ENCODE results near the gene SAMD9.

Gene SAMD9

DNA sequence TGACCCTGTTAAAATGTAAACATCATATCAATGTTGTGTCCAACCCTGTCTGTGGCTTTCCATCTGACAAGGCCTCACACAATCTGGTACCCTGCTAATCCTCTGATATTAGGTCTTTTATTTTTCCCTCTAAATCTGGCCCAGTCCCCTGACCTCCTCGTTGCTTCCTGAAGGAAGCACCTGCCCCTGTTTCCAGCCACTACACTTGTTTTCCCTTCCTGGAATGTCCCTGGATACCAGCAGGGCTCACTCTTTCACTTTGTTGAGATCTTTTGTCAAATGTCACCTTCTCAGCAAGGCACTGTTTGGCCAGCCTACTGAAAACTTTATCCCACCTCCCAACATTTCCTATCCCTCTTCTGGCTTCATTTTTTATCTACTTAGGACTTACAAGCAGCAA, 28.3 kb upstream of the SAMD9 start:
- ChIA-PET CTCF (no interaction called here), POLR2A (no interaction called here)
- TF ChIP-seq ELF4 (IDR thresholded peaks at IDR 0.05) = no peak
- TF ChIP-seq FOXK2 (IDR thresholded peaks at IDR 0.05) = no peak
- TF ChIP-seq LEF1 (IDR thresholded peaks at IDR 0.05; ENCODE audit: borderline replicate concordance) = no peak
- TF ChIP-seq SP1 (IDR thresholded peaks at IDR 0.05) = no peak
- TF ChIP-seq FOXM1 (IDR thresholded peaks at IDR 0.05; ENCODE audit: borderline replicate concordance) = no peak
- TF ChIP-seq FOXA1 (IDR thresholded peaks at IDR 0.05) = no peak
- no peak for TF ChIP-seq L3MBTL2 (conservative IDR thresholded peaks at IDR 0.05)
- no peak for TF ChIP-seq BHLHE40 (IDR thresholded peaks at IDR 0.05; ENCODE audit: borderline replicate concordance)
- no peak for TF ChIP-seq ARNT (IDR thresholded peaks at IDR 0.05)
- no peak for TF ChIP-seq HDGF (IDR thresholded peaks at IDR 0.05; ENCODE audit: borderline replicate concordance)
- no peak for TF ChIP-seq SUZ12 (IDR thresholded peaks at IDR 0.05)
- TF ChIP-seq TARDBP (IDR thresholded peaks at IDR 0.05) = no peak
- TF ChIP-seq NFRKB (IDR thresholded peaks at IDR 0.05) = no peak
- TF ChIP-seq, protein P1, sequence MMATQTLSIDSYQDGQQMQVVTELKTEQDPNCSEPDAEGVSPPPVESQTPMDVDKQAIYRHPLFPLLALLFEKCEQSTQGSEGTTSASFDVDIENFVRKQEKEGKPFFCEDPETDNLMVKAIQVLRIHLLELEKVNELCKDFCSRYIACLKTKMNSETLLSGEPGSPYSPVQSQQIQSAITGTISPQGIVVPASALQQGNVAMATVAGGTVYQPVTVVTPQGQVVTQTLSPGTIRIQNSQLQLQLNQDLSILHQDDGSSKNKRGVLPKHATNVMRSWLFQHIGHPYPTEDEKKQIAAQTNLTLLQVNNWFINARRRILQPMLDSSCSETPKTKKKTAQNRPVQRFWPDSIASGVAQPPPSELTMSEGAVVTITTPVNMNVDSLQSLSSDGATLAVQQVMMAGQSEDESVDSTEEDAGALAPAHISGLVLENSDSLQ (IDR thresholded peaks at IDR 0.05) = no peak
- no peak for TF ChIP-seq ZNF384 (IDR thresholded peaks at IDR 0.05)
- TF ChIP-seq CTBP1 (IDR thresholded peaks at IDR 0.05; ENCODE audit: borderline replicate concordance) = no peak

GRCh38 chr7:93145354-93145753, 27.6 kb upstream of the SAMD9 start:
- ChIA-PET POLR2A (no interaction called here), CTCF (no interaction called here)
- no peak for TF ChIP-seq ELF4 (IDR thresholded peaks at IDR 0.05)
- DNase-seq (ENCODE audit: extremely low spot score) = no peak

More for the DNA sequence above, 28.3 kb upstream of the SAMD9 start:
- no peak for DNase-seq (ENCODE audit: extremely low spot score)

DNA sequence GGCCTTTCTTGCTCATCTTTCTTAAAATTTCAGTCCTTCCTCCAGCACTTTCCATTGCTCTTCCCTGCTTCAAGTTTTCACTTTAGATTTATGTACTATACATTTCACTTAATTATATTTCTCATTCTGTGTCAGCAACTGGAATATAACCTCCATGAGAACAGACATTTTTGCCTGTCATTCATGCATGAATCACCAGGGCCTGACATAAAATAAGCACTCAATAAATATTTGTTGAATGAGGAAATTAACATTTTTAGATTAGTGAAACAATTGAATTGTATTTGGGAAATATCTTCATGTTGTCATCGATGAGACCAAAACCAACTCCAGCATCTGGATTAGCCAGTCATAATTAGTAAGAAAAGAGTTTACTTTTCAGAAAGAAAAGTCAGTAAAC, 24.3 kb upstream of the SAMD9 start:
- POLR2A ChIA-PET = no interaction called here
- no peak for TF ChIP-seq CTBP1 (IDR thresholded peaks at IDR 0.05; ENCODE audit: borderline replicate concordance)
- no peak for TF ChIP-seq L3MBTL2 (conservative IDR thresholded peaks at IDR 0.05)
- no peak for TF ChIP-seq FOXA1 (IDR thresholded peaks at IDR 0.05)
- no peak for TF ChIP-seq FOXK2 (IDR thresholded peaks at IDR 0.05)
- TF ChIP-seq ELF4 (IDR thresholded peaks at IDR 0.05) = no peak
- TF ChIP-seq LEF1 (IDR thresholded peaks at IDR 0.05; ENCODE audit: borderline replicate concordance) = no peak
- no peak for TF ChIP-seq NFRKB (IDR thresholded peaks at IDR 0.05)
- no peak for TF ChIP-seq ZNF384 (IDR thresholded peaks at IDR 0.05)
- no peak for DNase-seq (ENCODE audit: extremely low spot score)
- CTCF ChIA-PET = no interaction called here

- CTCF ChIA-PET = no interaction called here
- POLR2A ChIA-PET = no interaction called here
Observed at GRCh38 chr7:93140582-93141191, 22.9 kb upstream of the SAMD9 start.

GRCh38 chr7:93138576-93138975, 20.8 kb upstream of the SAMD9 start:
- no peak for TF ChIP-seq SUZ12 (IDR thresholded peaks at IDR 0.05)
- TF ChIP-seq SP1 (IDR thresholded peaks at IDR 0.05) = no peak
- TF ChIP-seq ELF4 (IDR thresholded peaks at IDR 0.05) = no peak
- no peak for TF ChIP-seq FOXK2 (IDR thresholded peaks at IDR 0.05)
- no peak for TF ChIP-seq FOXA1 (IDR thresholded peaks at IDR 0.05)
- TF ChIP-seq LEF1 (IDR thresholded peaks at IDR 0.05; ENCODE audit: borderline replicate concordance) = no peak
- TF ChIP-seq TARDBP (IDR thresholded peaks at IDR 0.05) = no peak
- TF ChIP-seq ZNF384 (IDR thresholded peaks at IDR 0.05) = no peak
- no peak for TF ChIP-seq NFRKB (IDR thresholded peaks at IDR 0.05)
- TF ChIP-seq ARNT (IDR thresholded peaks at IDR 0.05) = no peak
- TF ChIP-seq FOXM1 (IDR thresholded peaks at IDR 0.05; ENCODE audit: borderline replicate concordance) = no peak
- no peak for TF ChIP-seq CTBP1 (IDR thresholded peaks at IDR 0.05; ENCODE audit: borderline replicate concordance)
- TF ChIP-seq BHLHE40 (IDR thresholded peaks at IDR 0.05; ENCODE audit: borderline replicate concordance) = no peak
- TF ChIP-seq HDGF (IDR thresholded peaks at IDR 0.05; ENCODE audit: borderline replicate concordance) = no peak
- no peak for DNase-seq (ENCODE audit: extremely low spot score)
- ChIA-PET POLR2A (no interaction called here), CTCF (no interaction called here)

More at GRCh38 chr7:93140582-93141191, 22.9 kb upstream of the SAMD9 start:
- no peak for DNase-seq (ENCODE audit: extremely low spot score)
- no peak for TF ChIP-seq HDGF (IDR thresholded peaks at IDR 0.05; ENCODE audit: borderline replicate concordance)
- TF ChIP-seq SUZ12 (IDR thresholded peaks at IDR 0.05) = no peak
- TF ChIP-seq, protein P1 (IDR thresholded peaks at IDR 0.05) = no peak
- no peak for TF ChIP-seq TARDBP (IDR thresholded peaks at IDR 0.05)
- TF ChIP-seq BHLHE40 (IDR thresholded peaks at IDR 0.05; ENCODE audit: borderline replicate concordance) = no peak

GRCh38 chr7:93133005-93133404, 15.2 kb upstream of the SAMD9 start:
- ChIA-PET POLR2A (no interaction called here), CTCF (no interaction called here)
- no peak for TF ChIP-seq LEF1 (IDR thresholded peaks at IDR 0.05; ENCODE audit: borderline replicate concordance)
- TF ChIP-seq ZNF384 (IDR thresholded peaks at IDR 0.05) = no peak
- no peak for TF ChIP-seq CTBP1 (IDR thresholded peaks at IDR 0.05; ENCODE audit: borderline replicate concordance)
- TF ChIP-seq SP1 (IDR thresholded peaks at IDR 0.05) = no peak
- TF ChIP-seq HDGF (IDR thresholded peaks at IDR 0.05; ENCODE audit: borderline replicate concordance) = no peak
- no peak for TF ChIP-seq FOXK2 (IDR thresholded peaks at IDR 0.05)
- TF ChIP-seq, protein P1 (IDR thresholded peaks at IDR 0.05) = no peak
- TF ChIP-seq NFRKB (IDR thresholded peaks at IDR 0.05) = no peak
- TF ChIP-seq ELF4 (IDR thresholded peaks at IDR 0.05) = no peak
- no peak for TF ChIP-seq FOXM1 (IDR thresholded peaks at IDR 0.05; ENCODE audit: borderline replicate concordance)
- TF ChIP-seq BHLHE40 (IDR thresholded peaks at IDR 0.05; ENCODE audit: borderline replicate concordance) = no peak
- TF ChIP-seq L3MBTL2 (conservative IDR thresholded peaks at IDR 0.05) = no peak
- TF ChIP-seq FOXA1 (IDR thresholded peaks at IDR 0.05) = no peak
- no peak for TF ChIP-seq TARDBP (IDR thresholded peaks at IDR 0.05)
- no peak for TF ChIP-seq ARNT (IDR thresholded peaks at IDR 0.05)
- TF ChIP-seq SUZ12 (IDR thresholded peaks at IDR 0.05) = no peak
- DNase-seq (ENCODE audit: extremely low spot score) = no peak
